NCI-H510A treated with DMSO at 0.1 percent for 48 hours (cell line): ENCODE data around the gene IDH3B.

Experiments used
- DNase-seq: peaks from one replicate; lab custom pipeline; 2025; lab: John Stamatoyannopoulos, UW

IDH3B gene

GRCh38 chr20:2656471-2657117, 7.4 kb downstream of the IDH3B start:
- no peak for DNase-seq

- no peak for DNase-seq
These were observed 8.5 kb downstream of the IDH3B start for GRCh38 chr20:2655331-2656116.

- no peak for DNase-seq
These were observed 9.2 kb downstream of the IDH3B start for GRCh38 chr20:2654831-2655230.

GRCh38 chr20:2654384-2654822, 9.6 kb downstream of the IDH3B start:
- no peak for DNase-seq

- no peak for DNase-seq
These were observed 10.2 kb downstream of the IDH3B start for GRCh38 chr20:2653556-2654383.

- DNase-seq = peak; percentile 35
These were observed 11.1 kb downstream of the IDH3B start for GRCh38 chr20:2652724-2653555.

- peak; percentile 91 for DNase-seq
These were observed 12.0 kb downstream of the IDH3B start, which contains the start of gene NOP56 for GRCh38 chr20:2651772-2652723. TSS of gene NOP56 (plus strand) at chr20:2652632. CDS start at chr20:2652661, 29 bp downstream.

- no peak for DNase-seq
These were observed 20.3 kb downstream of the IDH3B start for GRCh38 chr20:2643708-2644107.

- no peak for DNase-seq
These were observed 23.1 kb downstream of the IDH3B start for GRCh38 chr20:2640899-2641298.

- no peak for DNase-seq
These were observed 23.8 kb downstream of the IDH3B start for GRCh38 chr20:2640260-2640659.

GRCh38 chr20:2637246-2637645, 26.8 kb downstream of the IDH3B start:
- no peak for DNase-seq

GRCh38 chr20:2633381-2633780, 30.6 kb downstream of the IDH3B start:
- DNase-seq = no peak

GRCh38 chr20:2631228-2631627, 32.8 kb downstream of the IDH3B start:
- no peak for DNase-seq

- no peak for DNase-seq
These were observed 37.0 kb downstream of the IDH3B start for GRCh38 chr20:2626853-2627541.

GRCh38 chr20:2625062-2625461, 39.0 kb downstream of the IDH3B start:
- no peak for DNase-seq

GRCh38 chr20:2624190-2624589, 39.8 kb downstream of the IDH3B start:
- no peak for DNase-seq

- DNase-seq = no peak
These were observed 43.9 kb downstream of the IDH3B start for GRCh38 chr20:2619961-2620595.

- DNase-seq = no peak
These were observed 44.7 kb downstream of the IDH3B start for GRCh38 chr20:2619337-2619736.

- DNase-seq = no peak
These were observed 45.2 kb downstream of the IDH3B start for GRCh38 chr20:2618815-2619214.
